GM06990 (cell line): ENCODE measurements around the gene GPR143.

ENCODE experiments used
- DNase-seq: peaks from one replicate; pipeline ENCODE4 v3.0.0-alpha.2; 2011; ENCODE audit not compliant: insufficient read length; ENCODE audit errors: extremely low read depth
- H3K27me3 ChIP-seq: replicated peaks from 2 replicates; pipeline ENCODE4 v1.6.0; 2011; ENCODE audit warnings: low read length; ENCODE audit not compliant: control insufficient read depth, insufficient read depth
- H3K36me3 ChIP-seq: 2 replicates; pipeline ENCODE4 v1.5.1; 2011; ENCODE audit warnings: low read length; ENCODE audit not compliant: control insufficient read depth, insufficient read depth
- H3K4me3 ChIP-seq: replicated peaks from 2 replicates; pipeline ENCODE4 v1.5.1; 2011; ENCODE audit warnings: low read depth, mild to moderate bottlenecking, control low read depth, low read length
- TF ChIP-seq, protein P1 (sequence below): IDR thresholded peaks from 2 replicates; pipeline ENCODE4 v1.5.1; 2011; ENCODE audit warnings: low read length, control low read depth, mild to moderate bottlenecking, inconsistent platforms; ENCODE audit not compliant: insufficient read depth, poor library complexity, severe bottlenecking

Gene GPR143

DNA sequence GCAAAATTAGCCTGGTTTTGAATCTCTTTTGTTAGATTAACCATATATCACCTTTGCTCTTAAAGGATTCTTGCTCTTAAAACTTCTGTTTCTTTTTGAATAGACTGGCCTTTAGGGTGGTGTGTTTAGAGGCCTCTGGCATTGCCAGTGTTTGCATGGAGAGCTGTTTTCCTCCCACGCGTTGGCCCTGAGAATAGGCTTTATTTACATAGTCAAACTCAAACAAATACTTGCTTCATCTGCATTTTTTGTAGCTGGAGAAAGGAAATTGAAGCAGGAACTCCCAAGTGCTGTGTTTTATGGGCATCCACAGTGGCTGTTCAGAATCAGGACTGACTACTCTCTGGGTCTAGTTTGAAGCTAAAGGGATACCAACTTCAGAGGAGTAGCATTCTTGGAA lies 23.3 kb upstream of the GPR143 start:
- H3K36me3 ChIP-seq: no peaks in the 10 kb centered on the region
- no peak for DNase-seq
- no peaks in the 10 kb centered on the region for H3K27me3 ChIP-seq
- no peak overlapping the region for H3K4me3 ChIP-seq
- TF ChIP-seq, protein P1, sequence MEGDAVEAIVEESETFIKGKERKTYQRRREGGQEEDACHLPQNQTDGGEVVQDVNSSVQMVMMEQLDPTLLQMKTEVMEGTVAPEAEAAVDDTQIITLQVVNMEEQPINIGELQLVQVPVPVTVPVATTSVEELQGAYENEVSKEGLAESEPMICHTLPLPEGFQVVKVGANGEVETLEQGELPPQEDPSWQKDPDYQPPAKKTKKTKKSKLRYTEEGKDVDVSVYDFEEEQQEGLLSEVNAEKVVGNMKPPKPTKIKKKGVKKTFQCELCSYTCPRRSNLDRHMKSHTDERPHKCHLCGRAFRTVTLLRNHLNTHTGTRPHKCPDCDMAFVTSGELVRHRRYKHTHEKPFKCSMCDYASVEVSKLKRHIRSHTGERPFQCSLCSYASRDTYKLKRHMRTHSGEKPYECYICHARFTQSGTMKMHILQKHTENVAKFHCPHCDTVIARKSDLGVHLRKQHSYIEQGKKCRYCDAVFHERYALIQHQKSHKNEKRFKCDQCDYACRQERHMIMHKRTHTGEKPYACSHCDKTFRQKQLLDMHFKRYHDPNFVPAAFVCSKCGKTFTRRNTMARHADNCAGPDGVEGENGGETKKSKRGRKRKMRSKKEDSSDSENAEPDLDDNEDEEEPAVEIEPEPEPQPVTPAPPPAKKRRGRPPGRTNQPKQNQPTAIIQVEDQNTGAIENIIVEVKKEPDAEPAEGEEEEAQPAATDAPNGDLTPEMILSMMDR: no peak

DNA sequence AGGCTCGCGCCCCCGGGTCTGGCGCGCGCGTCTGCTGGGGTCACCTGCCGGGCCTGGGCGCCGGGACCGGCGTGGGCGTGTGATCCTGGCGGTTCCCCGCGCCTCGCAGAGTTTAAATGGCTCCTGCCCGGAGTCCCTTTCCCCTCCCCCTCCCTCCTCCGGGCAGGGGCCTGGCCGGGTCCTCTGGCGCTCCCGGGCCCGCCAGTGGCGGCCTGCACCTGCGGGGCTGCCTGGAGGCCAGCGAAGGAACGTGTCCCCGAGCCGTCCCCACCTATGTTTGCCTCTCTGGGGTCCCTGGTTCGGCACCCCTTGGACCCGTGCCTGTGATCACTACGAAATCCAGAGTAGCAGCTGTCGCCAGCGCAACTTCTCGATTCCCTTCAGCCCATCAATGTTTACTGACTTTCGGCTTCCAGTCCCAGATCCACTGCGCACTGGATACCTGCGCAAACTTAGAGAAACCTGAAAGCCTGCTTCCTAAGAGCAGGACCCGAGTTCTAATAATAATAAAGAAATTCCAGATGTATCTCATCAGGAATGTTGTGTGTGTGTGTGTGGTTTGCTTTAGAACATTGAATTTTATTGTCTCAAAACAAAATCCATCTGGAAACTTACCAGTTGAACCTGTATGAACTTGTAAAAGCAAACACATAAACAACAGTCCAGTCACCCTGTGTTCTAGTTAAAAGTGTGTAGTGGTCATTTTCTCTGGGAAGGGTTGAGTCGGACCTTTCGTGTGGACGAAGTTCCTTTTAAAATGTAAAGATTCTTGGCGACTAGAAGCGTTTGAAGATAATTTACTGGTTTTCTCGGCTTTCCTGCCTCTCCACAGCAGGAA lies 21.4 kb upstream of the GPR143 start:
- TF ChIP-seq, protein P1: no peak
- DNase-seq: no peak
- no peaks in the 10 kb centered on the region for H3K36me3 ChIP-seq
- no peak overlapping the region for H3K4me3 ChIP-seq
- no peaks in the 10 kb centered on the region for H3K27me3 ChIP-seq

DNA sequence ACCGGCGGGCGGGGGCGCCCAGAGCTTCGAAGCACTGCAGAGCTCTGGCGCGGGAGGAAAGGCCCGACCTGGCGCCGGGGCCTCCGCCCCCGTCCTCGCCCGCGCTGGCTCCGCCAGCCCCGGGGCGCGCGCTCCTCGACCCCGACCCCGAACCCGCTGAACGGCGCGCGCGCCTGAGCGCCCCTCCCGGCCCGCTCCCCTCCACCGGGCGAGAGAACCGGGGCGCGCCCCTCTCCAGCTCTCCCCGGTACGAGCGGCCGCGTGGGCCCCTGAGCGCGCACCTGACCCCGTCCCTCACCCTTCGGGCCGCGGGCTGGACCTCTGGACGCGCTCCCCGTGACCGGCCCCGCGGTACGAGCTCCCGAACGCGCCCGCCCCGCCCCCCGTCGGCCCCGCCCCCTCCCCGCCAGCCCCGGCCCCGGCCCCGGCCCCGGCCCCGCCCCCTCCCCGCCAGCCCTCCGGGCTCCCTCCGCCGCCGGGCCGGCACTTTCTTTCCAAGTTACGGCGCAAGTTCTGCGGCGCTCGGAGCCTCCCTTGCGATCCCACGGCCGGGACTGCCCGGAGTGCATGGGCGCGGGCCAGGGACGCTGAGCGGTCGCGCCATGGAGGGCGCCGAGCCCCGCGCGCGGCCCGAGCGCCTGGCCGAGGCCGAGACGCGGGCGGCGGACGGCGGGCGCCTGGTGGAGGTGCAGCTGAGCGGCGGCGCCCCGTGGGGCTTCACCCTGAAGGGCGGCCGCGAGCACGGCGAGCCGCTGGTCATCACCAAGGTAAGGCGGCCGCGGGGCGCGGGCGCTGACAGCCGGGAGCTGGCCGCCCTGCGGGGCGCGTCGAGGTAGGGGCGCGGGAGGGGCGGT lies 20.5 kb upstream of the GPR143 start, which contains the start of gene SHROOM2:
Gene SHROOM2, plus strand, starts transcription at position 486 of the 854 bp plus-strand sequence. Its CDS starts 117 bp downstream, at position 603.
- H3K27me3 ChIP-seq: no peaks in the 10 kb centered on the region
- no peak within 1 kb of the TSS for H3K4me3 ChIP-seq
- TF ChIP-seq, protein P1: no peak
- H3K36me3 ChIP-seq: no peaks in the 10 kb centered on the region
- no peak for DNase-seq

DNA sequence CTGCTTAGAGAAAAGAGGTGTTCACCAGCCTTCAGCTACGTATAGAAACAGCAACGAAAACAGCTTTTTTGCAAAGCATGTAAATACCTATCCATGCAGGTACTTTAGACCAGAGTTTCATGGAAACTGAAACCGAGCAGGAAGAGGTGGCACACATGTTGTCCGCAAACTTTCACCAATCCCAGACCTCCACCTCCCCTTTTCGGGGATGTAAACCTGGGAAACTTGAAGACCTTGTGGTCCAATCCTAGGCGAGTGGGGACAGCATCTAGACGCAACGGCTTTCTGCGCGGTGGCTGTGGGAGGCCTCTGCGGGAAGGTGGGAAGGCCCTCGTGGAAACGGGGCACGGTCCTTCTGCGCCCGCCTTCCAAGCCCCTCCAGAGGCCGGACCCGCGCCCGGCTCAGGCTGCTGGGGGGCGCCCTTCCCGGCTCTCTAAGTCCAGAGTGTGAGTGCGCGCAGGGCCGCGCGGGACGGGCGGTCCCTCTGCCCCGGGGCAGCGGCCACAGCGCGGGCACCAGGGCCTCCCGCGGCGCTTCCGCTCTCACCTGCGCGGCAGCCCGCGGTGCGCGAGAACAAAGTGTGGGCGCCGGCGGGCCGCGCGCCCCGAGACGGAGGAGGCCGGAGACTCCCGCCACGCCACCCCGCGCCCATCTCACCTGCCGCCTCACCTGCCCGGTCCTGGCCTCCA lies 19.8 kb upstream of the GPR143 start:
- Histone ChIP-seq H3K36me3 (no peaks in the 10 kb centered on the region), H3K4me3 (no peak overlapping the region), H3K27me3 (no peaks in the 10 kb centered on the region)
- TF ChIP-seq, protein P1: no peak
- no peak for DNase-seq

GRCh38 chrX:9784332-9784731 lies 18.7 kb upstream of the GPR143 start:
- DNase-seq: no peak
- H3K36me3 ChIP-seq: no peaks in the 10 kb centered on the region
- TF ChIP-seq, protein P1: no peak
- no peaks in the 10 kb centered on the region; the same call in 1 of the 2 replicates for H3K27me3 ChIP-seq
- H3K4me3 ChIP-seq: no peak overlapping the region
